Measurements from ENCODE around the gene NSD2. TPM values are rescaled to one million over a fixed set of nuclear protein-coding genes. Genes with fewer than 3 reads are reported as not detected.
A peak's percentile ranks its signal among the peaks of the same experiment; 100 is the strongest.

NSD2 gene
- total and polyA plus RNA-seq, 3 donors from 2014 or later, result 108 to 144 (median 124) TPM

DNA sequence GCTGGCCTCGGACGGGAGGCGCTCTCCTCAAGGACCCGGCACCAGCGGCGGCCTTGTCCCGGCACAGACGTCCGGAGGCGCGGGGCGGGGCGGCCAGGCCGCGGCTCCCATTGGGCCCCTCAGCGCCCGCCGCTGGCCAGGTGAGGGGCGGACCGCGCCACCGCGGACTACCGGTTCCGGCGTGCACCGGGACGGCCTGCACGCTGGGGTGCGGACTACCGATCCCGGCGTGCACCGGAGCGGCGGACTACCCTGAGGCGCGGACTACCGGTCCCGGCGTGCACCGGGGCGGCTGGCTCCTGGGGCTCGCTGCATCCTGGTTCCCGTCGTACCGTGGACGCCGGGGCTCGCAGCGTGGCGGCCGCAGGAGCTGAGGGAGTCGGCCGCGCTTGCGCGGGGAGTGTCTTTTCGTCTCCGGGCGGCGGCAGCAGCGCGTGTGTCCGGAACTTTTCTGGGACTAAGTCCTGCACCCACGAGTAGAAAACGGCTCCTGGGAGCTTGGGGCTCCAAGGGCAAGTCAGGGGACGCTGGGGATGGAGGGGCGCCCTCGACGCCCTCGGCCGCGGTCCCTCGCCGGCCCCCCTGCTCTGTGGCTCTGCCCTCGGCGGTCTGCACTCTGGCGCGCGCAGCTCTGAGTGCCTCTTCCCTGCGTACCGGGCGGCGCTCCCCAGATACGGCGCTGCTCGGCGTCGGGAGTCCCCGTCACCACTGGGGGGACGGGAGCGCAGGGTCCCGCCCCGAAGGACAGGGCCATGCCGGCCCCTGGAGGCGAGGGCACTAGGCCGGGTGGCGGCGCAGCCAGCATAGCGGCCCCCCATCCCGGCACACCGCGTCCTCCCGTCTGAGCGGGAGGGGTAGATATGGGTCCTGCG lies 14.9 kb upstream of the NSD2 start, which contains the start of gene LETM1:
Gene LETM1, minus strand, starts transcription at position 86 of the 872 bp plus-strand sequence. CDS start 206 bp downstream, outside the sequence.
- Histone ChIP-seq H3K4me3 (peak within 1 kb of the TSS; percentile 88 to 90), H3K27me3 (no peaks in the 10 kb centered on the region), H3K9me3 (no peaks in the 10 kb centered on the region), H3K4me1 (peaks cover 38% of the 10 kb centered on the region), H3K36me3 (ENCODE audit: low read depth, missing control alignments) (no peaks in the 10 kb centered on the region), H3K27ac (peak within 1 kb of the TSS; percentile 84 to 85)
- WGBS, 2 donors, result 0% methylated on average over 65 of the region's 107 CpGs; no CpG with 5 or more reads in 1 of the 2 donors
- intact Hi-C loops (cut with DNase I; ENCODE audit: low total_unique reads), result no loop called here
- TF ChIP-seq, protein P1, sequence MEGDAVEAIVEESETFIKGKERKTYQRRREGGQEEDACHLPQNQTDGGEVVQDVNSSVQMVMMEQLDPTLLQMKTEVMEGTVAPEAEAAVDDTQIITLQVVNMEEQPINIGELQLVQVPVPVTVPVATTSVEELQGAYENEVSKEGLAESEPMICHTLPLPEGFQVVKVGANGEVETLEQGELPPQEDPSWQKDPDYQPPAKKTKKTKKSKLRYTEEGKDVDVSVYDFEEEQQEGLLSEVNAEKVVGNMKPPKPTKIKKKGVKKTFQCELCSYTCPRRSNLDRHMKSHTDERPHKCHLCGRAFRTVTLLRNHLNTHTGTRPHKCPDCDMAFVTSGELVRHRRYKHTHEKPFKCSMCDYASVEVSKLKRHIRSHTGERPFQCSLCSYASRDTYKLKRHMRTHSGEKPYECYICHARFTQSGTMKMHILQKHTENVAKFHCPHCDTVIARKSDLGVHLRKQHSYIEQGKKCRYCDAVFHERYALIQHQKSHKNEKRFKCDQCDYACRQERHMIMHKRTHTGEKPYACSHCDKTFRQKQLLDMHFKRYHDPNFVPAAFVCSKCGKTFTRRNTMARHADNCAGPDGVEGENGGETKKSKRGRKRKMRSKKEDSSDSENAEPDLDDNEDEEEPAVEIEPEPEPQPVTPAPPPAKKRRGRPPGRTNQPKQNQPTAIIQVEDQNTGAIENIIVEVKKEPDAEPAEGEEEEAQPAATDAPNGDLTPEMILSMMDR (IDR thresholded peaks at IDR 0.05), result peak in 1 of 3 experiments; percentile 6
- peak; percentile 14 for TF ChIP-seq POLR2A (IDR thresholded peaks at IDR 0.05)
- peak; percentile 97 for DNase-seq

DNA sequence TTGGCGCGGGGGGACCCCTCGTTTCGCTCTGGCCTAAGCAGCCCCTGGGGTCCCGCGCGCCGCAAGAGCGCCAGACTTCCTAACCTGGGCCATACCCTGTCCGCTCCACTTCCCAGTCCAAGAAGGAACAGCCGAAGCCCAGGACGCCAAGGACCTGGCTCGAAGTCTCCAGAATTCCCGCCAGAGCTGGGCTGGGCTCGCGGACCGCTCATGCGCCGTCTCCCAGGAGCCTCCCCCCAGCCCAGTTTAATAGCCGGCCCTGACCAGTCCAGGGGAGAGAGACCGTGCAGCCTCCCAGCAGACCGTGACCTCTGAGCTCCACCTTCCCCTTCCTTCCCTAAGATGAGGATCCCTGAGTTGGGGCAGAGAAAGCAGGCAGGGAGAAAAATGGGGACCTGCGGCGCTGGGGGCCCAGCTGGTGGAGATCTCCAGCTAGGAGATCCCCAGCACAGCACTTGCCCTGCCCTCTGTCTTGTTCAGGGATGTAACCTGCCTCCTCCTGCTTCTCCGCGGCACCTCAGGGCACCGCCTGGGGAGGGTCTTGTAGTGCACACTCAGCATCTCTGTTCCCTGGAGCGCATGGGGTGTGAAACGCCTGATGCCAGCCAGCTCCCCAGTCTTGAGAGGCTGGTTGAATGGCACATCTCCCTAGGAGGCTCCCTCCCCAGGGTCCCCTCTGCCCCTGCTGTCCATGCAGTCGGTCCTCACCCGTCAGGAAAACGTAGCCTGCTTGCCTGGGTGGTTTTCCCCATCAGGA lies 14.1 kb upstream of the NSD2 start:
- peak; percentile 68 for DNase-seq
- no peaks in the 10 kb centered on the region for H3K36me3 ChIP-seq (ENCODE audit: low read depth, missing control alignments)
- peak overlapping the region; percentile 84 to 85 for H3K27ac ChIP-seq
- WGBS, 2 donors, result 21% methylated on average over 10 to 23 of the region's 32 CpGs
- peak overlapping the region; percentile 88 to 90 for H3K4me3 ChIP-seq
- TF ChIP-seq, protein P1 (IDR thresholded peaks at IDR 0.05), result no peak
- no peak for TF ChIP-seq POLR2A (IDR thresholded peaks at IDR 0.05)
- intact Hi-C loops (cut with DNase I; ENCODE audit: low total_unique reads), result no loop called here
- H3K27me3 ChIP-seq, result no peaks in the 10 kb centered on the region
- H3K4me1 ChIP-seq, result peaks cover 36% of the 10 kb centered on the region
- no peaks in the 10 kb centered on the region for H3K9me3 ChIP-seq

DNA sequence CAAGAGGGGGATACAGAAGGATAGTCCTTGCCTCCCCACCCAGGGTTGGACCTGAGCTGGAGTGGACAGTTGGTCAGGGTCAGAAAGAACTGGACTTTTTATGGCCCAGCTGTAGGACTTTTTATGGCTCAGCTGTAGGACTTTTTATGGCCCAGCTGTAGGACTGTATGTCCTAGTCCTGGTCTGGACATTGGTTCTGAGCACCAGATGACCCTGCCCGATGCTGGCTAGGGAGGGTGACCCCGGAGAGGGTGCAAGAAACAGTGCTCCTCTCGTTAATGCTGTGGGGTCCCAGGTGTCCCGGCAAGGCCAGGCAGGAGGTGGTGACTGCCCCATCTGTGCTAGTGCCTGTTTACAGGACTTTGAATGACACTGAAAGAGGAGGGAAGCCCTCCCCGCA lies 13.3 kb upstream of the NSD2 start:
- 74 to 78% methylated on average over 4 to 5 of the region's 5 CpGs for WGBS, 2 donors
- Histone ChIP-seq H3K9me3 (no peaks in the 10 kb centered on the region), H3K27me3 (no peaks in the 10 kb centered on the region), H3K36me3 (ENCODE audit: low read depth, missing control alignments) (no peaks in the 10 kb centered on the region), H3K4me1 (peaks cover 34% of the 10 kb centered on the region), H3K4me3 (no peak overlapping the region), H3K27ac (no peak overlapping the region)
- no peak for DNase-seq
- intact Hi-C loops (cut with DNase I; ENCODE audit: low total_unique reads), result no loop called here
- TF ChIP-seq POLR2A (IDR thresholded peaks at IDR 0.05), result no peak
- TF ChIP-seq, protein P1 (IDR thresholded peaks at IDR 0.05), result no peak

DNA sequence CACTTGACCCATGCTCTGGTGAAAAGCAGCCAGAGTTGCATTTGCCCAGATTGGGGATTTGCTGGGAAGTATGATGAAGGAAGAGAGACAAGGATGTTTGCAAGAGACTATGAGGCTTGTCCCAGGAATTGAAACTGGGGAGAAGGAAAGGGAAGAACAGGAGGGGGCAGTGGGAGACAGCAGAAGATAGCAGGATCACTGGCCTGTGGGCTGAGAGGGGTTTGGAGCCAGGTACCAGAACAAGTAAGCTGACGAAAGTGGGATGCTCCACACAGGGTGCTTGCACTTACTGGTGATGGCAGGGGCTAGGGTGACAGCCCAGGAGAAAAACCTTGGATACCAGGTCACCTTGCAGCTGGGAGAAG lies 11.8 kb upstream of the NSD2 start:
- 83 to 100% methylated on average over 1 of the region's 1 CpG for WGBS, 2 donors
- Histone ChIP-seq H3K4me1 (peaks cover 25% of the 10 kb centered on the region), H3K27me3 (no peaks in the 10 kb centered on the region), H3K27ac (no peak overlapping the region), H3K36me3 (ENCODE audit: low read depth, missing control alignments) (no peaks in the 10 kb centered on the region), H3K9me3 (no peaks in the 10 kb centered on the region), H3K4me3 (no peak overlapping the region)
- intact Hi-C loops (cut with DNase I; ENCODE audit: low total_unique reads), result no loop called here
- DNase-seq, result no peak
- TF ChIP-seq POLR2A (IDR thresholded peaks at IDR 0.05), result no peak
- TF ChIP-seq, protein P1 (IDR thresholded peaks at IDR 0.05), result no peak

Measured in testis (tissue), 3 donors.